GM23248 (cell line): ENCODE results near the gene KRTAP12-2. TPM values are rescaled to one million over a fixed set of nuclear protein-coding genes. Genes with fewer than 3 reads are reported as not detected.

Experiments used
- DNase-seq: peaks from one replicate; pipeline ENCODE4 v3.0.0-alpha.2; 2015
- H2AFZ ChIP-seq: fragments of 200-600 bp; sonication (generic); 2 replicates; pipeline ENCODE4 v1.6.1; 2016; ENCODE audit warnings: antibody characterized with exemption
- H3F3A ChIP-seq: fragments of 200-600 bp; sonication (generic); 2 replicates; pipeline ENCODE4 v1.6.1; 2016; ENCODE audit warnings: mild to moderate bottlenecking, antibody characterized with exemption, mixed run types; ENCODE audit not compliant: insufficient read depth
- H3K27ac ChIP-seq: fragments of 200-600 bp; sonication (generic); 2 replicates; pipeline ENCODE4 v1.5.1; 2016; ENCODE audit warnings: mild to moderate bottlenecking
- H3K27me3 ChIP-seq: fragments of 200-600 bp; sonication (generic); replicated peaks from 2 replicates; pipeline ENCODE4 v1.6.1; 2016; ENCODE audit warnings: mild to moderate bottlenecking; ENCODE audit not compliant: insufficient read depth
- H3K36me3 ChIP-seq: fragments of 200-600 bp; sonication (generic); 2 replicates; pipeline ENCODE4 v1.6.1; 2016; ENCODE audit warnings: low read depth, mild to moderate bottlenecking
- H3K4me1 ChIP-seq: fragments of 200-600 bp; sonication (generic); 2 replicates; pipeline ENCODE4 v1.6.1; 2016; ENCODE audit warnings: mild to moderate bottlenecking; ENCODE audit not compliant: insufficient read depth
- H3K4me2 ChIP-seq: fragments of 200-600 bp; sonication (generic); one replicate; pipeline ENCODE4 v1.6.1; 2016; ENCODE audit warnings: mild to moderate bottlenecking; ENCODE audit not compliant: unreplicated experiment
- H3K4me3 ChIP-seq: fragments of 200-600 bp; sonication (generic); 2 replicates; pipeline ENCODE4 v1.5.1; 2016; ENCODE audit warnings: mild to moderate bottlenecking
- H3K79me2 ChIP-seq: fragments of 200-600 bp; sonication (generic); 2 replicates; pipeline ENCODE4 v1.6.1; 2016; ENCODE audit warnings: mild to moderate bottlenecking; ENCODE audit not compliant: insufficient read depth
- H3K9ac ChIP-seq: fragments of 200-600 bp; sonication (generic); 2 replicates; pipeline ENCODE4 v1.6.1; 2016; ENCODE audit warnings: mild to moderate bottlenecking
- H3K9me2 ChIP-seq: fragments of 200-600 bp; sonication (generic); 2 replicates; pipeline ENCODE4 v1.6.1; 2016; ENCODE audit warnings: mixed run types, mild to moderate bottlenecking, moderate library complexity; ENCODE audit not compliant: insufficient read depth
- H3K9me3 ChIP-seq: fragments of 200-600 bp; sonication (generic); one replicate; pipeline ENCODE4 v1.6.1; 2017; ENCODE audit warnings: low read depth
- H4K20me1 ChIP-seq: fragments of 200-600 bp; sonication (generic); 2 replicates; pipeline ENCODE4 v1.6.0; 2016; ENCODE audit not compliant: insufficient read depth
- EZH2 ChIP-seq: fragments of 200-600 bp; sonication (generic); IDR thresholded peaks from 2 replicates; pipeline ENCODE4 v1.6.1; 2018; ENCODE audit warnings: antibody characterized with exemption, mild to moderate bottlenecking; ENCODE audit not compliant: insufficient read depth, poor library complexity, severe bottlenecking
- EZH2phosphoT487 ChIP-seq: fragments of 200-600 bp; sonication (generic); IDR thresholded peaks from 2 replicates; pipeline ENCODE4 v1.6.1; 2018; ENCODE audit warnings: antibody characterized with exemption, moderate library complexity, mild to moderate bottlenecking, low read depth; ENCODE audit not compliant: insufficient read depth
- WGBS, 2 experiments: methylation state at CpG; one replicate each; pipeline ENCODE4 v1.1.6; 2015 to 2017; ENCODE audit warnings: low lambda C conversion rate in 2 of 2, low coverage in 1 of 2; ENCODE audit errors: missing lambda C conversion rate in 2 of 2; 5-methylcytosine and 5-hydroxymethylcytosine counted together
- in situ Hi-C: fragments of 300-500 bp; cut with MboI; formaldehyde crosslinking; loops from 2 replicates; pipeline ENCODE4 v1.15.0; 2020
- polyA plus RNA-seq: library from polyadenylated mRNA; unstranded; fragments of >200 nt; fragmentation: Nextera tagmentation; extraction: Ambion mirVana; gene quantifications from 2 replicates; pipeline ENCODE4 v1.2.1, GENCODE V29; 2016
- total RNA-seq: library from RNA; depleted of rRNA; stranded (reverse); fragments of >200 nt; shearing (Covaris generic); gene quantifications from 2 replicates; pipeline ENCODE4 v1.2.3, GENCODE V29; 2014

Gene KRTAP12-2
- total and polyA plus RNA-seq, 2 experiments from 2014 or later: not detected

DNA sequence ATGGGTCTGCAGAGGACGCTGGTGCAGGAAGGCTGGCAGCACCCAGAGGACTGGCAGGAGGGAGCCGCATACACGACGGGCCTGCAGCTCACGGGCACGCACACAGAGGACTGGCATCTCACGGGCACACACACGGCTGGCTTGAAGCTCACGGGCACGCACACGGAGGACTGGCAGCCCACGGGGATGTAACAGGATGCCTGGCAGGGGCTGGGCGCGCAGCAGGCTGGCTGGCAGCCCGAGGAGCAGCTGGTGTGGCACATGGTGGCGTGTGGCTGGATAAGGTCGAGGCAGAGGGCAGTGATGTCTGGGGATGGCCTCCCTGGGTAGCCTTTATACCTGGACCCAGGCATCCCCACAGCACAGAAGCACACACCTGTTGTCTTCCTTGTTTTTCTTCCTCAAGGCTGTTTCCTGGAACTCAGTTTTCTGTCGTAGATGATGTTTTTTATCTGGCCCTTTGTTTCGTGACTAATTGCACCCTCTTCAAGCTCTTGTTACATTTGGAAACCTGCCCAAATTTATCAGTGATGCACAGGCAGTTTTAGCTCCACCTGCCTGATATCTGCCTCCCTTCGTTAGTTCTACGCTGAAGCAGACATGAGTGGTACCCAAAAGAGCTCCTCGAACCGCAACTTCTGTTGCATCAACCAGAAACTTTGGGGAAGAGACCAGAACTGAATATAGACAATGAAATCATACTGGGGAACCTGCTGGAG, 15.3 kb upstream of the KRTAP12-2 start, which contains the start of gene KRTAP12-1:
KRTAP12-1 (minus strand) TSS at position 303 of the 719 bp plus-strand sequence; CDS start at position 263, 40 bp downstream.
- 36 to 48% methylated on average over 22 to 23 of the region's 23 CpGs for WGBS, 2 experiments
- no peak for DNase-seq
- H3K27me3 ChIP-seq: peaks cover 40% of the 10 kb centered on the region
- H3K9ac ChIP-seq: no peak within 1 kb of the TSS
- H3K79me2 ChIP-seq: no peaks in the 10 kb centered on the region
- in situ Hi-C loops: no loop called here
- no peaks in the 10 kb centered on the region for H3K4me1 ChIP-seq
- H3K9me3 ChIP-seq: no peaks in the 10 kb centered on the region
- H3K27ac ChIP-seq: no peak within 1 kb of the TSS
- no peaks in the 10 kb centered on the region for H3K36me3 ChIP-seq
- no peaks in the 10 kb centered on the region for H3K9me2 ChIP-seq
- H3K4me2 ChIP-seq: no peak within 1 kb of the TSS
- TF ChIP-seq EZH2phosphoT487 (no peak), EZH2 (no peak)
- H3K4me3 ChIP-seq: no peak within 1 kb of the TSS
- H3F3A ChIP-seq: no peaks in the 10 kb centered on the region
- no peaks in the 10 kb centered on the region for H4K20me1 ChIP-seq
- H2AFZ ChIP-seq: no peak within 1 kb of the TSS

GRCh38 chr21:44681152-44681551, 14.4 kb upstream of the KRTAP12-2 start:
- no peaks in the 10 kb centered on the region for H3K79me2 ChIP-seq
- 41 to 42% methylated on average over 11 of the region's 11 CpGs for WGBS, 2 experiments
- H3K4me3 ChIP-seq: no peak overlapping the region
- H3F3A ChIP-seq: no peaks in the 10 kb centered on the region
- no peaks in the 10 kb centered on the region for H3K9me3 ChIP-seq
- H3K4me2 ChIP-seq: no peak overlapping the region
- no peak overlapping the region for H3K9ac ChIP-seq
- in situ Hi-C loops: no loop called here
- no peak overlapping the region for H3K27ac ChIP-seq
- H4K20me1 ChIP-seq: no peaks in the 10 kb centered on the region
- H3K4me1 ChIP-seq: no peaks in the 10 kb centered on the region
- H2AFZ ChIP-seq: no peak overlapping the region
- peaks cover 36% of the 10 kb centered on the region for H3K27me3 ChIP-seq
- H3K36me3 ChIP-seq: no peaks in the 10 kb centered on the region
- no peaks in the 10 kb centered on the region for H3K9me2 ChIP-seq
- TF ChIP-seq EZH2 (no peak), EZH2phosphoT487 (no peak)
- DNase-seq: no peak

GRCh38 chr21:44677881-44678280, 11.2 kb upstream of the KRTAP12-2 start:
- no peak overlapping the region for H3K4me3 ChIP-seq
- no peaks in the 10 kb centered on the region for H3K79me2 ChIP-seq
- no peak overlapping the region for H3K9ac ChIP-seq
- no peak overlapping the region for H3K4me2 ChIP-seq
- no peak for TF ChIP-seq EZH2phosphoT487
- TF ChIP-seq EZH2: no peak
- H3K27me3 ChIP-seq: peaks cover 42% of the 10 kb centered on the region
- DNase-seq: no peak
- no peak overlapping the region for H2AFZ ChIP-seq
- no peak overlapping the region for H3K27ac ChIP-seq
- H3K36me3 ChIP-seq: no peaks in the 10 kb centered on the region
- no peaks in the 10 kb centered on the region for H3K4me1 ChIP-seq
- 59 to 62% methylated on average over 13 of the region's 13 CpGs for WGBS, 2 experiments
- H3K9me2 ChIP-seq: no peaks in the 10 kb centered on the region
- no peaks in the 10 kb centered on the region for H4K20me1 ChIP-seq
- no peaks in the 10 kb centered on the region for H3K9me3 ChIP-seq
- H3F3A ChIP-seq: no peaks in the 10 kb centered on the region
- in situ Hi-C loops: no loop called here

DNA sequence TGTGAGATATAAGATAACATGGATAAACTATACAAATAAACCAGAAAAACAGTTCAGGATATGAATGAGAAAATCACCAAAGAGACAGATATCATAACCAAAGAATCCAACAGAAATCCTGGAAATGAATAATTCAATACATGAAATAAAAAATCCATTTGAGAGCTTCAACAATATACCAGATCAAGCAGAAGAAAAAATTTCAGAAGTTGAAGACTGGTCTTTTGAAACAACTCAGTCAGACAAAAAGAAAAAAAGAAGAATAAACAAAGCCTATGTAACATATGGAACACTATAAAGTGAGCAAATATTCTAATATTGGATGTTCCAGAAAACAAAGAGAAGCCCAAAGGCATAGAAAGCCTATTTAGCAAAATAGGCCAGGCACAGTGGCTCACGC, 5.2 kb upstream of the KRTAP12-2 start:
- TF ChIP-seq EZH2phosphoT487 (no peak), EZH2 (no peak)
- Histone ChIP-seq H4K20me1 (no peaks in the 10 kb centered on the region), H3K4me2 (no peak overlapping the region), H3K9ac (no peak overlapping the region), H3K4me3 (no peak overlapping the region), H3F3A (no peaks in the 10 kb centered on the region), H2AFZ (no peak overlapping the region), H3K36me3 (no peaks in the 10 kb centered on the region), H3K27me3 (peaks cover 20% of the 10 kb centered on the region; the same call in 1 of the 2 replicates), H3K27ac (no peak overlapping the region), H3K4me1 (no peaks in the 10 kb centered on the region), H3K9me2 (no peaks in the 10 kb centered on the region), H3K79me2 (no peaks in the 10 kb centered on the region), H3K9me3 (no peaks in the 10 kb centered on the region)
- 29 to 54% methylated on average over 1 of the region's 1 CpG for WGBS, 2 experiments
- DNase-seq: no peak
- in situ Hi-C loops: no loop called here
